HepG2 (cell line): Measurements from ENCODE around the gene GFAP. TPM values are rescaled to one million over a fixed set of nuclear protein-coding genes. Genes with fewer than 3 reads are reported as not detected.

Source experiments
- BRF2 ChIP-seq: sonication (generic); formaldehyde crosslinking; IDR thresholded peaks from 2 replicates; pipeline ENCODE4 v1.8.1; 2022; ENCODE audit warnings: mild to moderate bottlenecking, missing genetic modification reagents
- HCFC1 ChIP-seq: fragments of 150-350 bp; IDR thresholded peaks from 2 replicates; pipeline ENCODE4 v1.6.1; 2014; ENCODE audit warnings: low read depth, low read length
- LBX2 ChIP-seq: sonication (generic); formaldehyde crosslinking; IDR thresholded peaks from 2 replicates; pipeline ENCODE4 v1.5.0; 2020; ENCODE audit warnings: missing genetic modification reagents, mild to moderate bottlenecking, borderline replicate concordance
- MLXIP ChIP-seq: sonication (generic); formaldehyde crosslinking; IDR thresholded peaks from 2 replicates; pipeline ENCODE4 v1.9.0; 2021; ENCODE audit warnings: missing genetic modification reagents, borderline replicate concordance
- MTF2 ChIP-seq: sonication (generic); formaldehyde crosslinking; IDR thresholded peaks from 2 replicates; pipeline ENCODE4 v1.5.0; 2020; ENCODE audit warnings: missing genetic modification reagents, borderline replicate concordance
- NONO ChIP-seq, 2 experiments: fragments of 450-650 bp in 1 of 2; sonication (generic) in 1 of 2; formaldehyde crosslinking in 1 of 2; IDR thresholded peaks in 1 of 2; conservative IDR thresholded peaks in 1 of 2; 2 replicates each; pipeline versions ENCODE4 v1.6.1 to v1.8.0; 2017 to 2022; ENCODE audit warnings: mild to moderate bottlenecking in 1 of 2, missing genetic modification reagents in 1 of 2, moderate library complexity in 1 of 2
- RELA ChIP-seq: sonication (generic); formaldehyde crosslinking; IDR thresholded peaks from 2 replicates; pipeline ENCODE4 v1.4.0; 2020; ENCODE audit warnings: missing genetic modification reagents
- THAP7 ChIP-seq: sonication (generic); formaldehyde crosslinking; IDR thresholded peaks from 2 replicates; pipeline ENCODE4 v1.8.1; 2023; ENCODE audit warnings: mild to moderate bottlenecking, missing genetic modification reagents
- UBTF ChIP-seq: sonication (generic); formaldehyde crosslinking; IDR thresholded peaks from 2 replicates; pipeline ENCODE4 v1.4.0; 2020; ENCODE audit warnings: mild to moderate bottlenecking, missing genetic modification reagents
- ZBTB4 ChIP-seq: sonication (generic); formaldehyde crosslinking; IDR thresholded peaks from 2 replicates; pipeline ENCODE4 v1.4.0; 2020; ENCODE audit warnings: missing genetic modification reagents, mild to moderate bottlenecking, borderline replicate concordance
- ZKSCAN5 ChIP-seq: sonication (generic); formaldehyde crosslinking; IDR thresholded peaks from 2 replicates; pipeline ENCODE4 v1.5.1; 2020; ENCODE audit warnings: mild to moderate bottlenecking, missing genetic modification reagents
- ZMAT3 ChIP-seq: sonication (generic); formaldehyde crosslinking; conservative IDR thresholded peaks from 2 replicates; pipeline ENCODE4 v1.7.0; 2021; ENCODE audit warnings: missing genetic modification reagents
- ZNF660 ChIP-seq: sonication (generic); formaldehyde crosslinking; IDR thresholded peaks from 2 replicates; pipeline ENCODE4 v1.5.1; 2020; ENCODE audit warnings: mild to moderate bottlenecking, low read depth, missing genetic modification reagents, borderline replicate concordance
- ZNF672 ChIP-seq: sonication (generic); formaldehyde crosslinking; IDR thresholded peaks from 2 replicates; pipeline ENCODE4 v1.8.1; 2022; ENCODE audit warnings: missing genetic modification reagents
- ZNF788 ChIP-seq: sonication (generic); formaldehyde crosslinking; IDR thresholded peaks from 2 replicates; pipeline ENCODE4 v1.5.0; 2020; ENCODE audit warnings: mild to moderate bottlenecking, missing genetic modification reagents, borderline replicate concordance
- ZSCAN29 ChIP-seq: sonication (generic); formaldehyde crosslinking; conservative IDR thresholded peaks from 2 replicates; pipeline ENCODE4 v1.4.0; 2020; ENCODE audit warnings: mild to moderate bottlenecking, missing genetic modification reagents
- polyA plus RNA-seq, 8 experiments: library from polyadenylated mRNA; depleted of rRNA in 3 of 8; stranded (reverse) in 7 of 8; unstranded in 1 of 8; fragments of >200 nt; fragmentation: Illumina TruSeq in 4 of 8; extraction: Trizol in 4 of 8; gene quantifications; 2 replicates each; pipeline versions ENCODE4 v1.2.1 to v1.2.3, GENCODE V29; 2011 to 2016; ENCODE audit warnings: low read depth in 4 of 8, missing spikeins in 1 of 8, mixed read lengths in 1 of 8; ENCODE audit not compliant: insufficient read depth in 1 of 8
- total RNA-seq, 5 experiments: library from RNA; depleted of rRNA; stranded (reverse); fragments of >200 nt; fragmentation: Illumina TruSeq; extraction: Trizol; gene quantifications; 2 replicates each; pipeline ENCODE4 v1.2.3, GENCODE V29; 2016; ENCODE audit warnings: low read depth in 1 of 5

GFAP gene
- total and polyA plus RNA-seq, 2 of the 13 experiments (the other 11 are each of a cell fraction or from before 2014, with no cell fraction given) = 0.11 to 0.29 TPM

GRCh38 chr17:44911133-44912001, 3.9 kb downstream of the GFAP start (continued):
- TF ChIP-seq HCFC1 (no peak), NONO (IDR thresholded peaks at IDR 0.05) (no peak), NONO (CRISPR knock-in tag; conservative IDR thresholded peaks at IDR 0.05) (peak; percentile 59; the same call in 1 of the 2 replicates), ZNF672 (CRISPR knock-in tag) (no peak), ZSCAN29 (peak; percentile 54; the same call in 1 of the 2 replicates), LBX2 (peak; percentile 19; the same call in 1 of the 2 replicates), THAP7 (CRISPR knock-in tag) (no peak), ZBTB4 (CRISPR knock-in tag) (no peak), ZMAT3 (no peak), ZNF660 (CRISPR knock-in tag) (no peak; the same call in 1 of the 2 replicates), MTF2 (peak; percentile 84; the same call in 1 of the 2 replicates), UBTF (CRISPR knock-in tag) (peak; percentile 60; the same call in 1 of the 2 replicates), RELA (CRISPR knock-in tag) (no peak), ZKSCAN5 (CRISPR knock-in tag) (no peak), ZNF788 (CRISPR knock-in tag) (peak; percentile 29; the same call in 1 of the 2 replicates), MLXIP (no peak), BRF2 (CRISPR knock-in tag) (no peak)
